Coronary artery (tissue), 2 donors: ENCODE measurements around the gene ZC3H12D.

Experiments used
- DNase-seq: peaks from one replicate; pipeline ENCODE4 v3.0.0-alpha.2; 2017; ENCODE audit warnings: low spot score
- H3K27ac ChIP-seq, 2 donors: fragments of 200-600 bp; sonication (generic); one replicate each; pipeline ENCODE4 v1.5.1; 2016 to 2019
- H3K4me3 ChIP-seq: fragments of 200-600 bp; sonication (generic); 2 replicates; pipeline ENCODE4 v1.5.1; 2016; ENCODE audit warnings: mild to moderate bottlenecking, moderate library complexity
- CTCF ChIP-seq: fragments of 200-600 bp; sonication (generic); IDR thresholded peaks from one replicate; pipeline ENCODE4 v1.5.1; 2019; ENCODE audit warnings: antibody characterized with exemption

The ZC3H12D gene

GRCh38 chr6:149428606-149429005 is 56.2 kb downstream of the ZC3H12D start:
- TF ChIP-seq CTCF = no peak
- Histone ChIP-seq H3K27ac (no peak overlapping the region), H3K4me3 (no peak overlapping the region)
- DNase-seq = no peak

GRCh38 chr6:149425754-149426153 is 59.1 kb downstream of the ZC3H12D start:
- Histone ChIP-seq H3K27ac (no peak overlapping the region), H3K4me3 (no peak overlapping the region)
- DNase-seq = no peak
- TF ChIP-seq CTCF = no peak

- TF ChIP-seq CTCF = no peak
- no peak overlapping the region for H3K4me3 ChIP-seq
- no peak for DNase-seq
- no peak overlapping the region for H3K27ac ChIP-seq
These were observed 59.6 kb downstream of the ZC3H12D start for GRCh38 chr6:149425224-149425623.

- no peak for TF ChIP-seq CTCF
- no peak for DNase-seq
- Histone ChIP-seq H3K4me3 (peak overlapping the region; percentile 20), H3K27ac (no peak overlapping the region)
These were observed 60.8 kb downstream of the ZC3H12D start for GRCh38 chr6:149423964-149424440.

GRCh38 chr6:149422581-149422980 is 62.2 kb downstream of the ZC3H12D start:
- Histone ChIP-seq H3K4me3 (no peak overlapping the region), H3K27ac (no peak overlapping the region)
- no peak for DNase-seq
- TF ChIP-seq CTCF = no peak

GRCh38 chr6:149421132-149421531 is 63.7 kb downstream of the ZC3H12D start:
- TF ChIP-seq CTCF = no peak
- H3K4me3 ChIP-seq = no peak overlapping the region
- no peak for DNase-seq
- H3K27ac ChIP-seq = no peak overlapping the region

- TF ChIP-seq CTCF = no peak
- Histone ChIP-seq H3K27ac (no peak overlapping the region), H3K4me3 (no peak overlapping the region)
- no peak for DNase-seq
These were observed 65.0 kb downstream of the ZC3H12D start for GRCh38 chr6:149419696-149420404.
